ENCODE results near the gene PHF10. TPM values are rescaled to one million over a fixed set of nuclear protein-coding genes. Genes with fewer than 3 reads are reported as not detected.

Gene PHF10
- total RNA-seq, 1 donor from 2014 or later = 63.1 TPM

DNA sequence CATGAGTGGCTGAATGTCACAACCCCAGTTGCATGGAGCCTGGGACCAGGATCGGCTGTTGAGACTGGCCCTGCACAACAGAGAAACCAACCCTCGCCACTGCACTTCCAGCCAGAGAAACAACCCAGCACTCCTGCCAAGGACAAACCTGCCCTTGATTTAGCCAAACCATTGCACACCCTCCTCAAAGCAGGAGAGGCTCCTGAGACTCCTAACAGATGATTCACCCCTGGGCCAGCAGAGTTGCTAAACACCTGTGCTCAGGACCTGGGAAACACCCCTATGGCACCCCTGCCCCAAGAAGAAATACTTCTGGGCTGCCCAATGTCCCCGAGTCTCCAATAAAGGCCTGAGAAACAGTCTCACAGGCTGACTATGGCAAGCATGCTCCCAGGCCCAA, 40.2 kb downstream of the PHF10 start:
- intact Hi-C loops (cut with micrococcal nuclease) = no loop called here

DNA sequence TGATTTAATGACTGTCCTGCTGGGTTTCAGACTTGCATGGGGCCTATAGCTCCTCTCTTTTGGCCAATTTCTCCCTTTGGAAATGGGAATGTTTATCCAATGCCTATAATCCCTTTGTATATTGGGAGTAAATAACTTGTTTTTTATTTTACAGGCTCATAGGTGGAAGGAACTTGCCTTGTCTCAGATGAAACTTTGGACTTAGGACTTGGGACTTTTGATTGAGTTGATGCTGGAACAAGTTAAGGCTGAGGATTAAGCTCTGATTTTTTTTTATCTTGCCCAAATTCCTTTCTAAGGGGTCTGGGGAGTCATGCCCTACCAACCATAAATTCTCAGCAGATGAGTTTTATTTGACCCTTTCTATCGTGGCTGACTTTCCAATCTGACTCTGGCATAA, 46.0 kb downstream of the PHF10 start:
- intact Hi-C loops (cut with micrococcal nuclease) = no loop called here

DNA sequence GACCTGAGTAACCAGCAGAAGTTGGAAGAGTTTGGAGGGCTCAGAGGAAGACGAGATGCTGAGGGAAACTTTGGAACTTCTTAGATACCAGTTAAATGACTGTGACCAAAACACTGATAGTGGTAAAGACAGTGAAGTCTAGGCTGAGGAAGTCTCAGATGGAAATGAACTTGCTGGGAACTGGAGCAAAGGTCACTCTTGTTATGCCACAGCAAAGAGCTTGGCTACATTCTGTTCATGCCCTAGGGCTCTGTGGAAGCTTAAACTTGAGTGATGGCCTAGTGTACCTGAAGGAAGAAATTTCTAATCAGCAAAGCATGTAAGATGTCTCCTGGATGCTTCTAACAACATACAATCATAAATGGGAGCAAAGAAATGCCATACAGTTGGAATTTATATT, 47.2 kb downstream of the PHF10 start:
- intact Hi-C loops (cut with micrococcal nuclease) = no loop called here

DNA sequence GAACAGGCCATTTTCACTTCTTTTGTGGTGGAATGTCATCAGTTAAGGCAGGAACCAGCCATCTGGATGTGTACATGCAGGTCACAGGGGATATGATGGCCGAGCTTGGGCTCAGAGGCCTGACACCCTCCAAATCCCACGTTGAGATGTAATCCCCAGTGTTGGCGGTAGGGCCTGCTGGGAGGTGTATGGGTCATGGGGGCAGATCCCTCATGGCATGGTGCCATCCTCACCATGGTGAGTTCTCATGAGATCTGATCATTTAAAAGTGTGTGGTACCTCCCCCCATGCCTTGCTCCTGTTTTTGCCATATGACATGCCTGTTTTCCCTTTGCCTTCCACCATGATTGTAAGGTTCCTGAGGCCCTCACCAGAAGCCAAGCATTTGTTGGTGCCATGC, 49.3 kb downstream of the PHF10 start:
- intact Hi-C loops (cut with micrococcal nuclease) = no loop called here

DNA sequence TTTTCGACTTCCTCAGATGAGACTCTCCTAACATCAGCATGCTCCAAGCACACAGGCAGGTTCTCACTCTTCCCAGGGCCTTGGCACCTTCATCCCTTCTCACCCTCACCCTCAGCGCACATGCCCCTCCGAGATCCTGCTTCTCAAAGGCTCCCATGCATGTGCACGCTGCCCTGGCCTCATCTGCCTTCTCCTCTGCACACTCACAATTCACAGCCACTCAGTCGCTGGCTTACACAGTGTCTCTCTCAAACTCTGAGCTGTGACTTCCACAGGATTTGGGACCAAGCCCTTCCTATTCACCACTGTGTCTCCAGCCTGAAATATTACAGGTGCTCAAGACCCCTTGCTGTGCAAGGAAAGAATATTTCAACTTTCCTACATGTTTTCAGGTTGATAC, 52.7 kb downstream of the PHF10 start:
- intact Hi-C loops (cut with micrococcal nuclease) = no loop called here

DNA sequence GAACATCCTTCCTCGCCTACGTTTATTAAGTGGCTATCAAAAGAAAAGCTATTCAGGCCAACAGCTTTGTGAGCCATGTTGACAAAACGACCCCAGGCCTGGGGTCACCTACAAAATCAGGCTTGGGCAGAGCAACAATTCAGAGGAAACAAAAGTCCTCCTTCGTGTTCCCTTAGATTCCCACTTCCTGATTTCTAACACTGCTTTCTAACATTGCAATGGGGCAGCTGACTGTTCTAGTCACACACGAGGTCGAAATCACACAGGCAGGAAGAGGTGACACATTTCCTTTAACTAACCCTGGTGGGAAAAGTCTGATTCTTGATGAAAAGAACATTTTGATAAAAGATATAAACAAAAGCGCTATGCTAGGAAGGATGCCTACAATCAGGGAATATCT, 54.4 kb downstream of the PHF10 start:
- intact Hi-C loops (cut with micrococcal nuclease) = no loop called here

DNA sequence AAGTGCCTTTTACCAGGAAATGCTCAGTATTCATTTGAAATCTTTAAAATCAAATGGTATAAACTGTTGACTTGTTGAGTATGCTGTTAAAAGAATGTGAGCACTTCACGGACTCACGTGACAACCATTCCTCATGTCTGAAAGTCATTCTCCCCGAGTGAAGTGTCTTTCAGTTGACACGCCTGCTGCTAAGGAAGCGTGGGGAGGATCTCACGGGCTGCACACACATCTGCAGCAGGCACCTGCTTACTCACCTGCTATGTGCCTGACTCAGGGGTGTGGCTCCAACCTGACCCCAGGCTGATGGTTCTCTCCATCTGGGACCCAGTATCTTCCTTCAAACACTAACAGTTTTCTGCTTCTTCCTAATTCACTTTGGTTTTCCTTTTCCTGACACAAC, 55.2 kb downstream of the PHF10 start:
- intact Hi-C loops (cut with micrococcal nuclease) = no loop called here

DNA sequence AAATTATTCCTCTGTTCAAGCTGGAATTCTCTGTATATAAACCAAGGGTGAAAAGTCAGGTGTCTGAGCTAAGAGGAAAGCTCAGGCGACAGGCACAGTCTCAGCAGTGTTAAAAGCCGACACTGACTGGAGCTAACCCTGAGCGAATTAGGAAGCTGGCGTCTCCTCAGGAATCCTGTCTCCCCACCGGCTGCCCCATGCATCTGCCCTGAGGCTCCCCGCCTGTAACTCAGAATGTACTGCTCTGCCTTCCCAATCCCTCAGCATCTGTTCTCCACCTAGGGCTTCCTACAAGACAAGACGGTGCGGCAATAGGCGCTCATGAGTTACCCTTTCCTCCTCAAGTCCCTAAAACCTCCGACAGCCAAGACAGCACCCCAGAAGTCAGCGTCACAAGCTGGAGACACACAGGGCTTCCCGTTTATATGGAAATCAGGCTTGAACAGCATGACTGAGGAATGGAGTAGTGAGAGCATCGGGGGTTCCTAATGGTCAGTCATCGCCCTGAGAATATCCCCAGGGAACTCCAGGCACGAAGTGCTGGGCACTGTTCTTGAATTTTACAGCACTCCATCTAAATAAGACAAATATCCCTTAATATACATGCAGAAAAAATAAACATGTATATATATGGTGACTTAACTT, 56.0 kb downstream of the PHF10 start:
- intact Hi-C loops (cut with micrococcal nuclease) = no loop called here

DNA sequence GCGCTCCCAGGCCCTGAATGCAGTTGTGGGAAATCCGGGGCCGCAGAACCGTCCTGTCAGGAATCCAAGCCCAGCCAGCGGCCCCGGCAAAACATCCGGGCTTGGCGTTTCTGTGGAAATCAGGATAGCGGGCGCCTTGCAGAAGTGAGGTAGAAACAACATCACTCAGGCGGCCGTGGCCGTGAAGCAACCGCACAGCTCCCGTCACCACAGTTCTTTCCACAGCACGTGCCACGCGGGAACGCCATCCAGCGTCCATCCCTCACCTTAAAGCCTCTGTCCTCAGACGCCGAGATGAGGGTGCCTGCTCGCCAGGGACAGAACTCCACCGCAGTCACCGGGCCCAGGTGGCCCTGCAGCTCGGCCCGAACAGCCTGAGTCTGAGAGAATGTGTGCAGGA, 56.6 kb downstream of the PHF10 start:
- intact Hi-C loops (cut with micrococcal nuclease) = no loop called here

DNA sequence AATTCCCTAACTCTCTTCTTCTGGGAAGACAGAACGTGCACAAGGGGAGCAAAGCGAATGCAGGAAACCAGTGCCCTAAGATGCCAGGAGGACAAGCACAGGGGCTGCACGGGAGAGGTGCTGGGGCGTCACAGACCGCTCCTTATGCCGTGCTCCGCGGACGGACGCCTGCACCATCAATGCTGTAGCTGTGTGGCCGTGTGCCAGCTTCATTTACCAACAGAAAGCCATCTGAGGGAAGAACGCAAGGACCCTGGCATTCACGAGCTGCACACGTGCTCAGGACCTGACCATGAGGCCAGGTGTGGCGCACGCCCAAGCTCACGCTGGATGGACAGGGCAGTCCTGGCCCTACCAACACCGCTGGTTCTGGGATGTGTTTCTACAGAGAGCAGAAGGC, 57.9 kb downstream of the PHF10 start:
- intact Hi-C loops (cut with micrococcal nuclease) = no loop called here

DNA sequence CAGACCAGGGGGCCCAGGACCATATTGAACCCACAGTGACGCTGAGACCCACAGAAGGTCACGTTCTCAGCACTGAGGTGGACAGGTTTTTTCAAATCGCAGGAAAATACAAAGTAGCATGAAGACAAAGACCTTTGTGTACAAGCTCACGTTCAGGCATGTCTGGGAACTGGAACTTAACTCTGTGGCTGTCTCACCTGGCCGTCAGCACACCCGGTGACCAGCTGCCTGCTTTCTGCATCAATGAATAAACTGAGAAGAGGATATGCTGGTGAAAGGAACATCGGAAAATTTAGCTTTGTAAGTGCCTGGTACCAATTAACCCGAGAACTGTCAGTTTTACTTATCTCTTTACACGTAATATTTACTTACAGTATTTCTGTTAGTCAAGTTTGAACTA, 59.0 kb downstream of the PHF10 start:
- intact Hi-C loops (cut with micrococcal nuclease) = no loop called here

DNA sequence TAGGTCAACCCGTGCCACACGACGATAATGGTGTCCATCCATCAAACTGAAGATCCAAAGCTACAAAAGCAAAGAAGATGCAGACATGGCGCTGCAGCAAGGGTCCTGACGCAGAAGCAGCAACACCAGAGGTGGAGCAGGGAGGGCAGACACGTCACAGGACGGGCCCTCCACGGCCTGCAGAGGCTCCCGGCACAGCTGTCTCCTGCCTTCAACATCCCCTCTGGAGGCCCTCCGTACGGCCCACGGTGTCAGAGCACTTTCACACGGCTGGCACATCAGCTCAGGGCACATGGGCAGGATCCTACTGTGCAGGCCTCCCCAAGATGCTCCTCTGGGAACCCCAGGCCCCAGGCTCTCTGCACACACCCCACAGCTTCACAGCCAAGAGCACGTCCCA, 60.1 kb downstream of the PHF10 start:
- intact Hi-C loops (cut with micrococcal nuclease) = no loop called here

DNA sequence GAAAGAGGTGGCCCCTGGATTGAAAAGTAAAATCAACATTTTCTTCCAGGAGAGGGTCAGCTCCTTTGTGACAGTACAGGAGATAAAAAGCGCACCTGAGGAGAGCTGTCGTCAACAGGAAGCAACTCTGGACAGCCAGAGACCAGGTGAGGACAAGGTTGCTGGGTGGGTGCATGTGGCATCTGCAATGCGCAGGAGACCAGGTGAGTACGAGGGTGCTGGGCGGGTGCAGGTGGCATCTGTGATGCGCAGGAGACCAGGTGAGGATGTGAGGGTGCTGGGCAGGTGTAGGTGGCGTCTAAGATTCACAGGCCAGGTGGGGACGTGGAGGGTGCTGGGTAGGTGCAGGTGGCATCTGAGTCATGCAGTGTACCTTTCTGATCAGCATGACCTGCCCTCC, 60.8 kb downstream of the PHF10 start:
- intact Hi-C loops (cut with micrococcal nuclease) = no loop called here

DNA sequence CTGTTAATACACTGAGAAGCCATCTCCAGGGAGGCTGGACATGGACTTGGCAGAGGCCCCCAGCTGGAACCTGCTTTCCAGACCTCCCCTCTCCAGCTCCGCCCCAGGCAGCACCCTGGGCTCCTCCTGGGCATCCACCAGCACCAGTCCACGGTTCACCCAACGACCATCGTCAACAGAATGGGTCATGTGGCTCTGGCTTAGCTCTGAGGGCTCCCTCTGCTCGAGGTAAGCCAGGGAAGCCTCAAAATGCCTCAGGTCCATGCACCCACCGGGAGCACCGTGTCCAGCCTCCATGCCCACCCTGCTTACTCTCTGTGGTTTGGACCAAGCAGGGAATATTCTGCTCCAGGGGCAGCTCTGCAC, 62.9 kb downstream of the PHF10 start:
- intact Hi-C loops (cut with micrococcal nuclease) = no loop called here

DNA sequence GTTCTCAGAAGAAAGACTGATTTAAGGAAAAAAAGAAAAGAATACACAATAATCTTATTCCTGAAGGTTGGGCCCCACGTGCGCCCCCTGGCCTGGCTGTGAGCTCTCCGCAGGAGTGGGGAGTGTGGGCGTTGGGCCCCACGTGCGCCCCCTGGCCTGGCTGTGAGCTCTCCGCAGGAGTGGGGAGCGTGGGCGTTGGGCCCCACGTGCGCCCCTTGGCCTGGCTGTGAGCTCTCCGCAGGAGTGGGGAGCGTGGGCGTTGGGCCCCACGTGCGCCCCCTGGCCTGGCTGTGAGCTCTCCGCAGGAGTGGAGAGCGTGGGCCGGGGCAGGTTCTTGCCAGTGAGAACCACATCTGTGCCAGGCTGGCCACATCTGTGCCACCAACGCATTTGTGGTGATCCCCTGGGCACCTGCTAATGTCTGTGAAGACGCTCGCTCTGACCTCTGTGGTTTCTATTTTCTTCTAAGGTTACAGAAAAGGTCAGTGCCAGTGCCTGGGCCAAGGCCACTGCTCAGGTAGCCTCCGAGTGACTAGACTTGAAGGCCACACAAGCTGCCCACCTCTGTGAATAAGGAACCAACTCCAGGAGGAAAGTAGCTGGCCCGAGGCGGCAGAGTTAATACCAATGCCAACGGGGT, 63.4 kb downstream of the PHF10 start:
- intact Hi-C loops (cut with micrococcal nuclease) = no loop called here

DNA sequence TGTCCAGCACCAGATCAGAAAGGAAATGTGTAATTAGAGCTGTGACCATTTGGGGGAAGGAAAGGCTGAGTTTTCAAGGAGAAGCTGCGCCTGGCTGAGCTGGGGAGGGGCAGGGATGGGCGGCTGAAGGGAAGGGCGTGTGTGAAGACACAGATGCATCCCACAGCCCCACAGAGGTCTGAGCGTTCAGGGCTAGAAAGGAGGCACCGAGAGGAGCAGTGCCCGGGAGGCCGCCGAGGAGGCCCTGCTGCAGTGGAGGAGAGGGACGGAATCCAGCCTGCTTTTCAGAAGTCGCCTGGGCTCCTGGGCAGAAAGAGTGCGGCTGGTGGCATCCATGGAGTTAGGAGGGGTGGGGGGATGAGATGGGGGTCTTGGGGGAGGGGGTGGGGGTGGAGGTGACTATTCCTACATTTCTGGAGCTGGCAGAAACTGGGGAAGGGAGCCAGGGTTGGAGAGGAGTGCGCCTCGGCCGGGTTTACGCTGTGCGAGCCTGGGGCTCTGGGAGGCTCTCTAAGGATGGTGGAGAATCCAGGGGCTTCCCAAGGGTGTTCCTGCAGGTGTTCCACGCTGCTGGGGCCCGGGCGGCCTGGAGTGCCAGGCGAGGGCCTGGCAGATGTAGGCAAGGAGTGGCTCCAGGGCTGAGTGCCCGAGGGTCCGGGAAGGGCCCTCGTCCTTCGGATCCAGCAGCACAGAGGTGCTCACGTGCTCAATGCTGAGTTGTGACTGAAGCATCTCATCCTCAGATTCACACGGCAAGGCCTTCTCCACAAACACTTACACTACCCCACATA, 64.3 kb downstream of the PHF10 start:
- intact Hi-C loops (cut with micrococcal nuclease) = loop anchor here (10.0 kb wide), 2 partner anchors 125 to 445 kb away; no protein-coding TSS in a partner anchor

DNA sequence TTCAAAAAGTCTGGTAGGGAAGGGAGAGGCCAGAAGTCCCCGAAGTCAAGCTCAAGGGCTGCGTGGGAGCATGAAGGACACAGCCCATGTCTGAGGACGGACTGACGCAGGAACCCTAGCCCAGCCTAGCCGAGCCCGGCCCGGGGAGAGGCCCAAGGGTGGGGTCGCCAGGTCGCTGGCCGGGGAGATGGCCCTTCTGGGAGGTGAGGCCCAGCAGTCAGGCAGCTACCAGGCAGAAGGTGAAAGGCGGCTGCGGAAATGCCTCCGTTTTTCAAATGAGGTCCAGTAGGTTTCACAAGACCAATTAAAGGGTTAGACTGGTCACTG, 67.1 kb downstream of the PHF10 start:
- intact Hi-C loops (cut with micrococcal nuclease) = loop anchor here (10.0 kb wide), 2 partner anchors 122 to 442 kb away; no protein-coding TSS in a partner anchor

DNA sequence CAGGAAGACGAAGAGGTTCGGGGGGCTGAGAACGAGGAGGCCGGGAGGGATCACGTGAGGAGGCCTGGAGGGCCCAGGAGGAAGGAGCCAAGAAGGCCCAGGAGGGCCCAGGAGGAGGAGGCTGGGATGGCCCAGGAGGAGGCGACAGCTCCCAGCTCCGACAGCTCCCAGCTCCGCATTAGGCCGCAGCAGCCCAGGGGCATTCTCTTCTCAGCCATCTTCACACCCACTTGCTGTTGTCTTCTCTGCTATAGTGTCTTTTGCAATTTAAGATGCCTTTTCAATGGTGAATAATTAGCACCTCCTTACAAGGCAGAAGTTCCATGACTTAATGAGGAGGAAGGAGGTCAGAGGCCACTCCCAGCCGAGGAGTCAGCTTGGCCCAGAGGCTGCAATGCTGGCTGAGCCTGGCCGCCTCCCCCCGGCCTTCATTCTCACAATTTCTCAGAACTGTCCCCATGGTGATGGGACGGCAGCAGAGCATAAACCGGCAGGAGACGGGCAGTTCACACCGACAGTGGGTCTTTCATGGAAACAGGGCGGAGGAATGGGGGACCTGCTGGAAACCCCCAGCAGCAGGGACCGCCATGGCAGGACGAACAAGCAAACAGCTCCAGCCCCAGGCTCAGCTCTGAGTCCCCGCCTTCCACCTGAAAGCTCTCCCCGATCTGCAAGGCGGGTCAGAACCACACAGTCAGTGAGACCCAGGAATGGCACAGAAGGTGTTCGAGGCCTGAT, 67.6 kb downstream of the PHF10 start:
- intact Hi-C loops (cut with micrococcal nuclease) = loop anchor here (10.0 kb wide), 2 partner anchors 122 to 442 kb away; no protein-coding TSS in a partner anchor

DNA sequence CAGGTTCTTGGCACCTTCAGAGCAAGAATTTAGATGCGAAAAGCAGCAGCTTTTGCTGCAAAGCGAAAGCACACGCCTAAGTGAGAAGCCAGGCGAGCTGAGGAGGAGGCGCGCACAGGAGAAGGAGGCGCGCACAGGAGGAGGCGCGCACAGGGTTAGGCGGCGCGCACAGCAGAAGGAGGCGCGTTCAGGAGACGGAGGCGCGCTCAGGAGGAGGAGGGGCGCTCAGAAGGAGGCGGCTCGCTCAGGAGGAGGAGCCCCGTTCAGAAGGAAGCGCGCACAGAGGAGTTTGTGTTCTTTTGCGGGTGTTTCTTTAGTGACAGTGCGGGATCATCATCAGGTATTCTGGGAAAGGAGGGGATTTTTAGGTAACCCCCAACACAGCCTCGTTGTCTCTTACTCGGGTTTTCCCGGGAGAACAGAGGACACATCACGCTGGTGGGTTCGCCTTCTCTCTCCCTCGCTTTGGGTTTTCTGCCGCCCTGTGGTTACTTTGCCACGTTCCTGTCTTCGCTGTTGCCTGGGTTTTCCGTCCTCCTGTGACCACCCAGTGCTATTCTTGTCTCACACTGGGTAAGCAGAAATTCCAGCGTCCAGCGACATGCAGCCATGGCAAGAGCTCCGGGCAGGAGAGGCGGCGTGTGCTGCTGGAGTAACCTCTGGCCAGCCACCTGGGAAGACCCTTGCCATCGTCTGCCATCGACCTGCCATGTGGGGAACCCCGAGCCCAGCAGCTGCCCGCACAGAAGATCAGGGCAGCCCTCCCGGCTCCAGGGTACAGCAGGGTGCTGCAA, 69.5 kb downstream of the PHF10 start:
- intact Hi-C loops (cut with micrococcal nuclease) = loop anchor here (1.0 to 10.0 kb wide), 5 partner anchors 48 to 759 kb away; partner anchors contain the start of genes C6orf120 and WDR27
